B cell (primary cell): Measurements from ENCODE around the gene PSMC5. TPM values are rescaled to one million over a fixed set of nuclear protein-coding genes. Genes with fewer than 3 reads are reported as not detected.
A peak's percentile ranks its signal among the peaks of the same experiment; 100 is the strongest.

Source experiments
- ATAC-seq: fragments of 200-7000 bp; cut with Tn5 transposase; one replicate; pipeline ENCODE4 v1.10.0; 2021; ENCODE audit warnings: low read depth, mild to moderate bottlenecking, moderate number of reproducible peaks, moderate library complexity
- CTCF ChIA-PET: fragments of 350-600 bp; sonication (Branson Sonifier 250); formaldehyde crosslinking; loops from one replicate; lab custom pipeline; 2021; ENCODE audit warnings: antibody characterized with exemption, inconsistent platforms; lab: Charles Lee
- POLR2A ChIA-PET: fragments of 350-600 bp; sonication (Branson Sonifier 250); formaldehyde crosslinking; loops from one replicate; lab custom pipeline; 2021; ENCODE audit warnings: antibody characterized with exemption; lab: Charles Lee
- DNase-seq: peaks from one replicate; pipeline ENCODE4 v3.0.0; 2013
- H2AFZ ChIP-seq: 2 replicates; pipeline ENCODE4 v1.6.1; 2012; ENCODE audit warnings: mild to moderate bottlenecking, low read depth, low read length; ENCODE audit not compliant: insufficient read depth, poor library complexity, severe bottlenecking
- H3K27ac ChIP-seq, 2 donors: 1 replicate in 1 of 2; 2 replicates in 1 of 2; pipeline ENCODE4 v1.5.1; 2012 to 2013; ENCODE audit warnings: low read length in 2 of 2, mild to moderate bottlenecking in 2 of 2, moderate library complexity in 1 of 2
- H3K27me3 ChIP-seq, 4 experiments: fragments of 200-600 bp in 1 of 4; sonication (generic) in 1 of 4; replicated peaks in 1 of 4; 1 replicate in 2 of 4; 2 replicates in 2 of 4; pipeline versions ENCODE4 v1.6.1 to v1.7.0; 2013 to 2016; ENCODE audit warnings: low read length in 3 of 4, mild to moderate bottlenecking in 2 of 4, mixed read lengths in 1 of 4, moderate library complexity in 1 of 4; ENCODE audit not compliant: insufficient read depth in 4 of 4, control insufficient read depth in 3 of 4; ENCODE audit errors: control extremely low read depth in 1 of 4
- H3K36me3 ChIP-seq, 2 experiments: replicated peaks in 1 of 2; 1 replicate in 1 of 2; 2 replicates in 1 of 2; pipeline versions ENCODE4 v1.6.1 to v1.7.1; 2013; ENCODE audit warnings: low read length in 1 of 2; ENCODE audit not compliant: insufficient read depth in 2 of 2, control insufficient read depth in 1 of 2; ENCODE audit errors: control extremely low read depth in 1 of 2, extremely low read depth in 1 of 2
- H3K4me1 ChIP-seq, 2 donors: fragments of 200-600 bp in 1 of 2; sonication (generic) in 1 of 2; 1 replicate in 1 of 2; 2 replicates in 1 of 2; pipeline versions ENCODE4 v1.5.1 to v1.6.1; 2013 to 2017; ENCODE audit warnings: low read length in 2 of 2; ENCODE audit not compliant: control insufficient read depth in 2 of 2, insufficient read depth in 2 of 2
- H3K4me2 ChIP-seq: replicated peaks from 2 replicates; pipeline ENCODE3; 2012; ENCODE audit warnings: mild to moderate bottlenecking, low read depth, low read length; ENCODE audit not compliant: poor library complexity, severe bottlenecking
- H3K4me3 ChIP-seq, 5 experiments: fragments of 200-600 bp in 1 of 5; sonication (generic) in 1 of 5; 1 replicate in 3 of 5; 2 replicates in 2 of 5; pipeline versions ENCODE4 v1.5.1 to v1.7.0; 2011 to 2016; ENCODE audit warnings: low read length in 4 of 5, mild to moderate bottlenecking in 4 of 5, low read depth in 2 of 5, control low read depth in 1 of 5, moderate library complexity in 1 of 5; ENCODE audit not compliant: insufficient read depth in 1 of 5; ENCODE audit errors: control extremely low read depth in 1 of 5, extremely low read depth in 1 of 5
- H3K79me2 ChIP-seq: fragments of 200-600 bp; sonication (generic); one replicate; pipeline ENCODE4 v1.6.0; 2016; ENCODE audit warnings: low read length; ENCODE audit not compliant: control insufficient read depth, insufficient read depth
- H3K9ac ChIP-seq: fragments of 200-600 bp; sonication (generic); 2 replicates; pipeline ENCODE4 v1.6.1; 2017; ENCODE audit warnings: mild to moderate bottlenecking, low read length, moderate library complexity
- H3K9me3 ChIP-seq, 3 donors: one replicate each; pipeline versions ENCODE4 v1.6.1 to v1.7.1; 2013; ENCODE audit warnings: low read length in 2 of 3; ENCODE audit not compliant: control insufficient read depth in 2 of 3, insufficient read depth in 1 of 3; ENCODE audit errors: control extremely low read depth in 1 of 3
- H4K20me1 ChIP-seq: 2 replicates; pipeline ENCODE4 v1.6.0; 2012; ENCODE audit warnings: mild to moderate bottlenecking, low read length; ENCODE audit not compliant: insufficient read depth, control insufficient read depth, poor library complexity, severe bottlenecking
- H3K27ac Mint-ChIP-seq: one replicate; pipeline ENCODE4 v1.8.0; 2021; ENCODE audit warnings: mixed read lengths
- H3K27me3 Mint-ChIP-seq: one replicate; pipeline ENCODE4 v1.8.0; 2021; ENCODE audit warnings: mixed read lengths
- H3K4me1 Mint-ChIP-seq: one replicate; pipeline ENCODE4 v1.8.0; 2021; ENCODE audit warnings: mixed read lengths
- H3K4me3 Mint-ChIP-seq: one replicate; pipeline ENCODE4 v1.8.0; 2021; ENCODE audit warnings: mixed read lengths
- H3K9me3 Mint-ChIP-seq: one replicate; pipeline ENCODE4 v1.8.0; 2022; ENCODE audit warnings: mixed read lengths; ENCODE audit not compliant: insufficient read depth
- CTCF ChIP-seq: fragments of 200-600 bp; IDR thresholded peaks from one replicate; pipeline ENCODE4 v1.8.0; 2022; ENCODE audit warnings: antibody characterized with exemption, mild to moderate bottlenecking
- EZH2 ChIP-seq: IDR thresholded peaks from 2 replicates; pipeline ENCODE4 v1.6.1; 2012; ENCODE audit warnings: borderline replicate concordance, low read depth, mild to moderate bottlenecking, moderate library complexity, low read length; ENCODE audit not compliant: insufficient read depth, poor library complexity, severe bottlenecking
- WGBS: methylation state at CpG from one replicate; pipeline ENCODE4 v1.1.5; 2013; ENCODE audit warnings: missing lambda C conversion rate; ENCODE audit not compliant: insufficient coverage; 5-methylcytosine and 5-hydroxymethylcytosine counted together
- intact Hi-C: fragments of 100-400 bp; cut with micrococcal nuclease; formaldehyde crosslinking; loops from one replicate; pipeline ENCODE4 v1.10.0; 2022
- polyA plus RNA-seq: library from polyadenylated mRNA; depleted of rRNA; stranded (reverse); fragments of >200 nt; gene quantifications from 2 replicates; pipeline ENCODE4 v1.2.3, GENCODE V29; 2012
- total RNA-seq, 2 donors: library from RNA; stranded (reverse); fragments of 120-200 nt in 1 of 2; gene quantifications; 1 replicate in 1 of 2; 2 replicates in 1 of 2; pipeline versions ENCODE4 v1.2.3 to v1.2.4, GENCODE V29; 2013 to 2022

PSMC5 gene
- total and polyA plus RNA-seq, 2 donors (not counting 1 experiment from before 2014, with no cell fraction given) = 87.1 to 104 TPM

GRCh38 chr17:63824362-63824761 is 2.9 kb upstream of the PSMC5 start:
- TF ChIP-seq EZH2 (no peak), CTCF (no peak)
- ChIA-PET CTCF (interaction anchor here (1.2 kb wide), 2 partner anchors 11 to 48 kb away, joined by 3 read pairs; no protein-coding TSS in a partner anchor), POLR2A (interaction anchor here (1.0 kb wide), 1 partner anchor 51 kb away, joined by 8 read pairs; the partner anchor contains the start of genes CCDC47 and DDX42)
- 89% methylated on average over 8 of the region's 9 CpGs for WGBS
- no peak overlapping the region for H3K4me3 ChIP-seq
- intact Hi-C loops = no loop called here
- H3K9me3 ChIP-seq = no peaks in the 10 kb centered on the region
- no peaks in the 10 kb centered on the region for H3K27me3 Mint-ChIP-seq
- H3K4me3 Mint-ChIP-seq = no peak overlapping the region
- DNase-seq (no peak), ATAC-seq (no peak)
- peak overlapping the region; percentile 65 for H3K27ac Mint-ChIP-seq
- no peak overlapping the region for H2AFZ ChIP-seq
- H3K79me2 ChIP-seq = peaks cover 46% of the 10 kb centered on the region
- H4K20me1 ChIP-seq = peaks cover 5% of the 10 kb centered on the region
- peaks cover 68% of the 10 kb centered on the region for H3K4me1 Mint-ChIP-seq
- no peak overlapping the region for H3K4me2 ChIP-seq
- H3K36me3 ChIP-seq = peaks cover 2 to 67% of the 10 kb centered on the region in 2 experiments
- H3K27ac ChIP-seq = peak overlapping the region in 1 of 2 donors; percentile 92
- peaks cover 42 to 59% of the 10 kb centered on the region in 2 donors for H3K4me1 ChIP-seq
- H3K9ac ChIP-seq = no peak overlapping the region
- H3K27me3 ChIP-seq = no peaks in the 10 kb centered on the region
- no peaks in the 10 kb centered on the region for H3K9me3 Mint-ChIP-seq

DNA sequence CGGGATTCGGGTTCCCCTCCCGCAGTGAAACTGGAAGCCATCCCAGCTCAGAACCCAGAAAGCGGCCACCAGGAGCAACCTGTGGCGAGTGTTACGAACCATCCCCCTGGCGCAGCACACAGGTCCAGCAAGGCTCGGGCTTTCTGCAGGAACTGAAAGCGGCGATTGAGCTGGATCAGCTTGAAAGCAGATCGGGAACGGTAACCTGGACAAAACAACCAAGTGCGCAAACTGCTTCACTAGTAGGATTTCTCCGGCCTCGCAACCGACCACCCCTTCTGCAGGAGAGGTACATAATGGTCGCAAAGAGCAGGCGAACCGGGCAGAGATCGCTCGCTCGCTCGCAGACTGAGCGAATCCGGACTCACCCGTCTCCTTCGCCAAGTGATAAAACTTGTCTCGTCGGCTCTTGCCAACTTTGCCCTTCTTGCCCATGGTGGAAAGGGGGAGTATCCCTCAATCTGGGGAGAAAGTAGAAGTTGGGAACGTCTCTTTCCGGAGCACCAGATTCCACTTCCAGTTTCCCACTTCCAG is 696 bp upstream of the PSMC5 start:
- peak overlapping the region; percentile 87 for H3K4me2 ChIP-seq
- H3K4me1 Mint-ChIP-seq = peaks cover 76% of the 10 kb centered on the region
- intact Hi-C loops = loop anchor here (1.0 to 5.0 kb wide), 9 partner anchors 17 to 681 kb away; partner anchors contain the start of genes CCDC47, CEP95, DDX5 and ERN1
- DNase-seq (no peak), ATAC-seq (peak; percentile 1)
- H3K9ac ChIP-seq = peak overlapping the region; percentile 80
- no peaks in the 10 kb centered on the region for H3K9me3 ChIP-seq
- TF ChIP-seq CTCF (no peak), EZH2 (no peak)
- peak overlapping the region; percentile 98 for H3K4me3 Mint-ChIP-seq
- ChIA-PET POLR2A (interaction anchor here (0.6 to 2.7 kb wide), 5 partner anchors 17 to 679 kb away, joined by 3 to 23 read pairs (median 7); partner anchors contain the start of genes CCDC47, DDX42, LIMD2 and SMARCD2), CTCF (interaction anchor here (1.0 to 3.3 kb wide), 3 partner anchors 22 to 276 kb away, joined by 3 to 15 read pairs (median 3); partner anchors contain the start of gene DCAF7)
- peaks cover 2 to 67% of the 10 kb centered on the region in 2 experiments for H3K36me3 ChIP-seq
- no peaks in the 10 kb centered on the region for H3K27me3 Mint-ChIP-seq
- peak overlapping the region; percentile 70 to 92 for H3K27ac ChIP-seq
- H4K20me1 ChIP-seq = peaks cover 5% of the 10 kb centered on the region
- WGBS = under 1% methylated on average over 29 of the region's 31 CpGs
- no peaks in the 10 kb centered on the region for H3K9me3 Mint-ChIP-seq
- peaks cover 54% of the 10 kb centered on the region for H3K79me2 ChIP-seq
- H2AFZ ChIP-seq = peak overlapping the region; percentile 92
- H3K27ac Mint-ChIP-seq = peak overlapping the region; percentile 98
- peaks cover 41 to 56% of the 10 kb centered on the region in 2 donors for H3K4me1 ChIP-seq
- no peaks in the 10 kb centered on the region for H3K27me3 ChIP-seq
- H3K4me3 ChIP-seq = peak overlapping the region; percentile 78 to 92 (median 81)
